K562 (cell line): ENCODE measurements around the gene AIRE. TPM values are rescaled to one million over a fixed set of nuclear protein-coding genes. Genes with fewer than 3 reads are reported as not detected.

ENCODE experiments used
- BRF1 ChIP-seq: IDR thresholded peaks from 3 replicates; pipeline ENCODE4 v1.6.1; 2011; ENCODE audit warnings: borderline replicate concordance, mild to moderate bottlenecking; ENCODE audit not compliant: insufficient read length; ENCODE audit errors: extremely low read depth
- CTCFL ChIP-seq: IDR thresholded peaks from 2 replicates; pipeline ENCODE4 v1.6.1; 2011; ENCODE audit warnings: borderline replicate concordance, low read depth, mild to moderate bottlenecking, moderate library complexity, low read length; ENCODE audit not compliant: insufficient read depth, poor library complexity, severe bottlenecking
- KLF1 ChIP-seq: fragments of 450-650 bp; IDR thresholded peaks from 2 replicates; pipeline ENCODE4 v1.6.1; 2016; ENCODE audit warnings: missing genetic modification characterization, missing compliant biosample characterization
- PBX2 ChIP-seq, 2 experiments: IDR thresholded peaks in 1 of 2; conservative IDR thresholded peaks in 1 of 2; 2 replicates each; pipeline ENCODE4 v1.6.1; 2016; ENCODE audit warnings: low read depth in 2 of 2, mild to moderate bottlenecking in 1 of 2, missing compliant biosample characterization in 1 of 2, missing genetic modification characterization in 1 of 2, moderate library complexity in 1 of 2
- PYGO2 ChIP-seq: fragments of 450-650 bp; IDR thresholded peaks from 2 replicates; pipeline ENCODE4 v1.6.1; 2016; ENCODE audit warnings: mild to moderate bottlenecking, missing genetic modification characterization, moderate library complexity, missing compliant biosample characterization
- RCOR1 ChIP-seq, 2 experiments: IDR thresholded peaks; 2 replicates each; pipeline ENCODE4 v1.6.1; 2012; ENCODE audit warnings: low read depth in 2 of 2, low read length in 2 of 2, borderline replicate concordance in 1 of 2, improper control_type of control experiment in 1 of 2
- SNRNP70 ChIP-seq: fragments of 200-400 bp; formaldehyde crosslinking; optimal IDR thresholded peaks from 2 replicates; pipeline ENCODE3; 2017; ENCODE audit warnings: low read depth, low read length
- TEAD1 ChIP-seq, 2 experiments: fragments of 450-650 bp in 1 of 2; sonication (generic) in 1 of 2; formaldehyde crosslinking; IDR thresholded peaks; 2 replicates each; pipeline versions ENCODE4 v1.4.0 to v1.8.0; 2020 to 2022; ENCODE audit warnings: mild to moderate bottlenecking in 2 of 2, missing genetic modification reagents in 1 of 2
- ZNF592 ChIP-seq: fragments of 450-650 bp; IDR thresholded peaks from 2 replicates; pipeline ENCODE4 v1.6.1; 2017; ENCODE audit warnings: antibody characterized with exemption, mild to moderate bottlenecking
- polyA plus RNA-seq, 8 experiments: library from polyadenylated mRNA; depleted of rRNA in 4 of 8; stranded (reverse) in 5 of 8; unstranded in 3 of 8; fragments of >200 nt; fragmentation: Nextera tagmentation in 2 of 8; fragmentation: Illumina TruSeq in 1 of 8; extraction: Ambion mirVana in 2 of 8; extraction: Trizol in 1 of 8; gene quantifications; 2 replicates each; pipeline versions ENCODE4 v1.2.1 to v1.2.3, GENCODE V29; 2011 to 2014; ENCODE audit warnings: inconsistent platforms in 1 of 8, missing spikeins in 1 of 8
- total RNA-seq, 7 experiments: library from RNA; depleted of rRNA in 6 of 7; stranded (reverse); fragments of >200 nt in 6 of 7; fragmentation: Illumina TruSeq in 2 of 7; extraction: Trizol in 2 of 7; gene quantifications; 2 replicates each; pipeline versions ENCODE4 v1.2.1 to v1.2.3, GENCODE V29; 2011 to 2021; ENCODE audit warnings: low replicate concordance in 1 of 7

Gene AIRE
- total and polyA plus RNA-seq, 9 of the 15 experiments (the other 6 are each of a cell fraction or from before 2014, with no cell fraction given): 0.01 TPM; not detected in 8

- no peak for TF ChIP-seq CTCFL
- no peak for TF ChIP-seq TEAD1 (CRISPR knock-in tag; IDR thresholded peaks at IDR 0.05)
- TF ChIP-seq PBX2 (CRISPR knock-in tag; IDR thresholded peaks at IDR 0.05; ENCODE audit: low read depth): no peak
- no peak for TF ChIP-seq PBX2 (tag; conservative IDR thresholded peaks at IDR 0.05; ENCODE audit: low read depth)
- no peak for TF ChIP-seq BRF1
- TF ChIP-seq RCOR1 (IDR thresholded peaks at IDR 0.05; ENCODE audit: borderline replicate concordance in 1 of 2, low read depth in 2 of 2, low read length in 2 of 2): no peak
- TF ChIP-seq KLF1 (tag): no peak
- TF ChIP-seq PYGO2 (tag): no peak
- no peak for TF ChIP-seq SNRNP70
- TF ChIP-seq ZNF592: no peak
Observed at GRCh38 chr21:44298301-44298700, 12.6 kb downstream of the AIRE start (continued).
